RPMI8226 (cell line): ENCODE data around the gene ZNF324.
"Not testable (repeated sequence)": the region's sequence is repeated elsewhere in the genome, so short reads cannot be mapped to it uniquely, and the experiment has no call there.

Source experiments
- DNase-seq: peaks from one replicate; pipeline ENCODE4 v3.0.0-alpha.2; 2015

Gene ZNF324

GRCh38 chr19:58466760-58467589, at the start of gene ZNF324:
TSS of gene ZNF324 (plus strand) at chr19:58467080. CDS start at chr19:58469186, 2,106 bp downstream.
- DNase-seq, result peak; percentile 99

- DNase-seq, result no peak
Observed at GRCh38 chr19:58428617-58429016, 38.3 kb upstream of the ZNF324 start.

GRCh38 chr19:58429745-58430144, 37.1 kb upstream of the ZNF324 start:
- no peak for DNase-seq

GRCh38 chr19:58434217-58434616, 32.7 kb upstream of the ZNF324 start:
- no peak for DNase-seq

GRCh38 chr19:58439576-58440554, 27.0 kb upstream of the ZNF324 start, which contains the start of gene ZNF132:
TSS of gene ZNF132 (minus strand) at chr19:58440153. CDS start at chr19:58439821, 332 bp downstream.
- DNase-seq, result peak; percentile 93

GRCh38 chr19:58440556-58440955, 26.3 kb upstream of the ZNF324 start:
- no peak for DNase-seq

- DNase-seq, result not testable (repeated sequence)
Observed at GRCh38 chr19:58442986-58443385, 23.9 kb upstream of the ZNF324 start.

- DNase-seq, result not testable (repeated sequence)
Observed at GRCh38 chr19:58448860-58449259, 18.0 kb upstream of the ZNF324 start.

- not testable (repeated sequence) for DNase-seq
Observed at GRCh38 chr19:58449980-58450379, 16.9 kb upstream of the ZNF324 start.

GRCh38 chr19:58450856-58451357, 16.0 kb upstream of the ZNF324 start:
- peak; percentile 52 for DNase-seq

GRCh38 chr19:58451358-58452101, 15.3 kb upstream of the ZNF324 start, which contains the start of gene ZNF324B:
TSS of gene ZNF324B (plus strand) at chr19:58451622. CDS start at chr19:58453702, 2,080 bp downstream.
- peak; percentile 98 for DNase-seq

- DNase-seq, result no peak
Observed at GRCh38 chr19:58453743-58454142, 13.1 kb upstream of the ZNF324 start.

- DNase-seq, result no peak
Observed at GRCh38 chr19:58455306-58455705, 11.6 kb upstream of the ZNF324 start.

GRCh38 chr19:58456111-58456510, 10.8 kb upstream of the ZNF324 start:
- no peak for DNase-seq

GRCh38 chr19:58460039-58460438, 6.8 kb upstream of the ZNF324 start:
- no peak for DNase-seq

- DNase-seq, result no peak
Observed at GRCh38 chr19:58466089-58466759, 656 bp upstream of the ZNF324 start.

GRCh38 chr19:58468216-58468839, 1.4 kb downstream of the ZNF324 start:
- no peak for DNase-seq

- DNase-seq, result no peak
Observed at GRCh38 chr19:58469241-58470013, 2.5 kb downstream of the ZNF324 start.

- not testable (repeated sequence) for DNase-seq
Observed at GRCh38 chr19:58470837-58471543, 4.1 kb downstream of the ZNF324 start.

- no peak for DNase-seq
Observed at GRCh38 chr19:58471736-58472135, 4.9 kb downstream of the ZNF324 start.
